Breast epithelium (tissue), 3 donors: ENCODE measurements around the gene MED22.

ENCODE experiments used
- CTCF ChIP-seq, 3 donors: fragments of 450-650 bp; IDR thresholded peaks; one replicate each; pipeline ENCODE4 v1.5.1; 2016 to 2017; ENCODE audit warnings: antibody characterized with exemption in 3 of 3, mild to moderate bottlenecking in 3 of 3, moderate library complexity in 3 of 3
- POLR2A ChIP-seq: fragments of 450-650 bp; IDR thresholded peaks from one replicate; pipeline ENCODE4 v1.6.1; 2016; ENCODE audit warnings: antibody characterized with exemption, mild to moderate bottlenecking, moderate library complexity
- POLR2AphosphoS5 ChIP-seq, 3 donors: sonication (generic); formaldehyde crosslinking; IDR thresholded peaks; one replicate each; pipeline ENCODE4 v1.6.1; 2017; ENCODE audit warnings: antibody characterized with exemption in 3 of 3

GRCh38 chr9:133389562-133389961, 41.6 kb upstream of the MED22 start:
- no peak for TF ChIP-seq CTCF (IDR thresholded peaks at IDR 0.05)
- TF ChIP-seq POLR2A: no peak
- TF ChIP-seq POLR2AphosphoS5 (IDR thresholded peaks at IDR 0.05): no peak
